HEK293 (cell line): ENCODE results near the gene PCTP.

ENCODE experiments used
- AEBP2 ChIP-seq: fragments of 450-650 bp; formaldehyde crosslinking; IDR thresholded peaks from 2 replicates; pipeline ENCODE4 v1.5.1; 2016; ENCODE audit warnings: missing biosample characterization, missing genetic modification characterization, borderline replicate concordance
- CTCF ChIP-seq: fragments of 450-650 bp; formaldehyde crosslinking; IDR thresholded peaks from 2 replicates; pipeline ENCODE4 v1.5.1; 2016; ENCODE audit warnings: missing biosample characterization, missing genetic modification characterization
- GLIS1 ChIP-seq: fragments of 450-650 bp; formaldehyde crosslinking; IDR thresholded peaks from 2 replicates; pipeline ENCODE4 v1.5.1; 2016; ENCODE audit warnings: missing biosample characterization, missing genetic modification characterization
- HOXA7 ChIP-seq: sonication (generic); formaldehyde crosslinking; IDR thresholded peaks from 2 replicates; pipeline ENCODE4 v1.8.1; 2022; ENCODE audit warnings: missing genetic modification reagents, borderline replicate concordance
- OSR2 ChIP-seq: fragments of 450-650 bp; formaldehyde crosslinking; IDR thresholded peaks from 2 replicates; pipeline ENCODE4 v1.5.1; 2016; ENCODE audit warnings: missing biosample characterization, missing genetic modification characterization
- PRDM10 ChIP-seq: fragments of 450-650 bp; formaldehyde crosslinking; IDR thresholded peaks from 2 replicates; pipeline ENCODE4 v1.5.1; 2016; ENCODE audit warnings: missing biosample characterization, missing genetic modification characterization
- ZNF184 ChIP-seq: fragments of 450-650 bp; IDR thresholded peaks from 2 replicates; pipeline ENCODE4 v1.5.1; 2018; ENCODE audit warnings: missing biosample characterization, mild to moderate bottlenecking, missing genetic modification characterization
- ZNF274 ChIP-seq, 2 experiments: fragments of 200-500 bp in 1 of 2; fragments of 450-650 bp in 1 of 2; sonication (Bioruptor generic) in 1 of 2; formaldehyde crosslinking in 1 of 2; IDR thresholded peaks; 2 replicates each; pipeline versions ENCODE4 v1.5.1 to v1.6.1; 2014 to 2016; ENCODE audit warnings: borderline replicate concordance in 1 of 2, inconsistent platforms in 1 of 2, low read length in 1 of 2, missing biosample characterization in 1 of 2, missing genetic modification characterization in 1 of 2
- ZNF626 ChIP-seq: fragments of 450-650 bp; sonication (Bioruptor Pico); formaldehyde crosslinking; IDR thresholded peaks from 2 replicates; pipeline ENCODE4 v1.5.1; 2018; ENCODE audit warnings: missing biosample characterization, missing genetic modification characterization, inconsistent platforms

- TF ChIP-seq ZNF184 (tag by site-specific recombination), result no peak
- TF ChIP-seq HOXA7, result no peak
- no peak for TF ChIP-seq CTCF
- no peak for TF ChIP-seq ZNF274 (IDR thresholded peaks at IDR 0.05; ENCODE audit: low read length)
- TF ChIP-seq ZNF274 (tag by site-specific recombination; IDR thresholded peaks at IDR 0.05; ENCODE audit: borderline replicate concordance), result no peak
- no peak for TF ChIP-seq ZNF626 (tag by site-specific recombination)
- TF ChIP-seq AEBP2, result no peak
- TF ChIP-seq OSR2 (tag by site-specific recombination), result no peak
- no peak for TF ChIP-seq GLIS1 (tag by site-specific recombination)
- no peak for TF ChIP-seq PRDM10 (tag by site-specific recombination)
These were observed 8.4 kb upstream of the PCTP start for GRCh38 chr17:55742272-55743102.
